Erythroblast (primary cell): ENCODE results near the gene GABRR1.
"Not testable (repeated sequence)": the region's sequence is repeated elsewhere in the genome, so short reads cannot be mapped to it uniquely, and the experiment has no call there.

Experiments
- GATA1 ChIP-seq: IDR thresholded peaks from 2 replicates; pipeline ENCODE4 v1.6.1; 2011; ENCODE audit warnings: low read depth, mild to moderate bottlenecking, control low read depth, low read length, moderate library complexity
- POLR2A ChIP-seq: IDR thresholded peaks from 2 replicates; pipeline ENCODE4 v1.6.1; 2011; ENCODE audit warnings: mild to moderate bottlenecking, low read length

DNA sequence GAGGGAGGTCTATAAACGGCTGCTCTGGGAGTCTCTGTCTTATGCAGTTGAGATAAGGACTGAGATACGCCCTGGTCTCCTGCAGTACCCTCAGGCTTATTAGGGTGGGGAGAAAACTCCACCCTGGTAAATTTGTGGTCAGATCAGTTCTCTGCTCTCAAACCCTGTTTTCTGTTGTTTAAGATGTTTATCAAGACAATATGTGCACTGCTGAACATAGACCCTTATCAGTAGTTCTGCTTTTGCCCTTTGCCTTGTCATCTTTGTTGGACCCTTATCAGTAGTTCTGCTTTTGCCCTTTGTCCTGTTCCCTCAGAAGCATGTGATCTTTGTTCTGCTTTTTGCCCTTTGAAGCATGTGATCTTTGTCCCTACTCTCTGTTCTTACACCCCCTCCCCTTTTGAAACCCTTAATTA is 88.9 kb downstream of the GABRR1 start:
- not testable (repeated sequence) for TF ChIP-seq POLR2A, GATA1
